H1 (cell line): Measurements from ENCODE around the gene HOXA6. TPM values are rescaled to one million over a fixed set of nuclear protein-coding genes. Genes with fewer than 3 reads are reported as not detected.

Experiments used
- CTCF ChIA-PET: fragments of 300-600 bp; sonication (Branson Sonifier 250); formaldehyde crosslinking; loops from one replicate; lab custom pipeline; 2021; ENCODE audit not compliant: partially characterized antibody; lab: Charles Lee
- POLR2A ChIA-PET: fragments of 300-600 bp; sonication (Branson Sonifier 250); formaldehyde crosslinking; loops from one replicate; lab custom pipeline; 2021; ENCODE audit warnings: inconsistent platforms; ENCODE audit not compliant: partially characterized antibody; lab: Charles Lee
- DNase-seq, 2 experiments: peaks; one replicate each; pipeline versions ENCODE4 v3.0.0 to v3.0.0-alpha.2; 2010 to 2022; ENCODE audit warnings: low spot score in 2 of 2, low read depth in 1 of 2, mixed read lengths in 1 of 2
- FAIRE-seq: peaks from 2 replicates; lab custom pipeline; 2011; peaks lifted over from hg19 to GRCh38; lab: Jason Lieb, UNC
- H2AFZ ChIP-seq: 2 replicates; pipeline ENCODE4 v1.8.1; 2012; ENCODE audit warnings: low read length, inconsistent platforms
- H2AK5ac ChIP-seq: 2 replicates; pipeline ENCODE4 v1.6.1; 2013; ENCODE audit warnings: low read depth, low read length
- H2BK120ac ChIP-seq: replicated peaks from 2 replicates; pipeline ENCODE3; 2013; ENCODE audit warnings: low read depth, low read length, inconsistent platforms
- H2BK12ac ChIP-seq: 2 replicates; pipeline ENCODE4 v1.6.1; 2013; ENCODE audit warnings: low read depth, low read length
- H2BK15ac ChIP-seq: 2 replicates; pipeline ENCODE4 v1.6.1; 2013; ENCODE audit warnings: low read length
- H2BK20ac ChIP-seq: 2 replicates; pipeline ENCODE4 v1.6.1; 2013; ENCODE audit warnings: low read length
- H2BK5ac ChIP-seq: 2 replicates; pipeline ENCODE4 v1.6.1; 2013; ENCODE audit warnings: low read depth, low read length
- H3K14ac ChIP-seq: 2 replicates; pipeline ENCODE4 v1.6.1; 2013; ENCODE audit warnings: inconsistent platforms; ENCODE audit not compliant: insufficient read length
- H3K18ac ChIP-seq: 2 replicates; pipeline ENCODE4 v1.6.1; 2013; ENCODE audit warnings: low read length; ENCODE audit errors: extremely low read depth
- H3K23ac ChIP-seq: 2 replicates; pipeline ENCODE4 v1.6.1; 2013; ENCODE audit warnings: inconsistent platforms; ENCODE audit not compliant: insufficient read length
- H3K23me2 ChIP-seq: 2 replicates; pipeline ENCODE4 v1.6.1; 2013; ENCODE audit warnings: low read depth, low read length
- H3K27ac ChIP-seq: 2 replicates; pipeline ENCODE4 v1.6.1; 2011; ENCODE audit warnings: low read depth, low read length, inconsistent platforms
- H3K27me3 ChIP-seq, 4 experiments: replicated peaks in 1 of 4; 1 replicate in 1 of 4; 2 replicates in 3 of 4; pipeline versions ENCODE4 v1.6.1 to v1.8.1; 2011 to 2013; ENCODE audit warnings: low read length in 3 of 4, mild to moderate bottlenecking in 3 of 4, inconsistent platforms in 2 of 4, mixed read lengths in 2 of 4, moderate library complexity in 1 of 4; ENCODE audit not compliant: control insufficient read depth in 3 of 4, insufficient read depth in 3 of 4; ENCODE audit errors: extremely low read depth in 1 of 4
- H3K36me3 ChIP-seq, 4 experiments: 2 replicates each; pipeline versions ENCODE4 v1.6.1 to v1.8.1; 2011 to 2013; ENCODE audit warnings: mild to moderate bottlenecking in 4 of 4, low read length in 3 of 4, moderate library complexity in 2 of 4, control low read depth in 1 of 4, inconsistent platforms in 1 of 4; ENCODE audit not compliant: insufficient read depth in 4 of 4, control insufficient read depth in 2 of 4
- H3K4ac ChIP-seq: replicated peaks from 2 replicates; pipeline ENCODE3; 2013; ENCODE audit warnings: low read length, low read depth, mixed read lengths, inconsistent platforms; ENCODE audit not compliant: insufficient read length
- H3K4me1 ChIP-seq, 4 experiments: replicated peaks in 1 of 4; 1 replicate in 1 of 4; 2 replicates in 3 of 4; pipeline versions ENCODE4 v1.6.1 to v1.8.1; 2011 to 2013; ENCODE audit warnings: low read length in 3 of 4, inconsistent platforms in 2 of 4, mixed read lengths in 1 of 4; ENCODE audit not compliant: insufficient read depth in 4 of 4, control insufficient read depth in 3 of 4
- H3K4me2 ChIP-seq, 2 experiments: 2 replicates each; pipeline versions ENCODE4 v1.6.1 to v1.8.1; 2011 to 2013; ENCODE audit warnings: low read depth in 2 of 2, low read length in 2 of 2, control low read depth in 1 of 2, inconsistent platforms in 1 of 2, mild to moderate bottlenecking in 1 of 2; ENCODE audit not compliant: insufficient read depth in 1 of 2
- H3K4me3 ChIP-seq, 4 experiments: fragments of 200-600, 300-600 bp in 1 of 4; sonication (generic), shearing (Covaris generic), sonication (Bioruptor Twin) in 1 of 4; 2 replicates each; pipeline versions ENCODE4 v1.5.1 to v1.8.1; 2011 to 2016; ENCODE audit warnings: low read length in 4 of 4, low read depth in 3 of 4, control low read depth in 2 of 4, inconsistent platforms in 2 of 4, mild to moderate bottlenecking in 2 of 4, mixed read lengths in 1 of 4, moderate library complexity in 1 of 4; ENCODE audit not compliant: insufficient read depth in 2 of 4; ENCODE audit errors: extremely low read depth in 1 of 4
- H3K56ac ChIP-seq: replicated peaks from 2 replicates; pipeline ENCODE3; 2013; ENCODE audit warnings: low read depth, mild to moderate bottlenecking, mixed read lengths, low read length, inconsistent platforms; ENCODE audit not compliant: insufficient read length
- H3K79me1 ChIP-seq: 2 replicates; pipeline ENCODE4 v1.6.1; 2013; ENCODE audit warnings: low read depth, low read length, control low read depth
- H3K79me2 ChIP-seq, 2 experiments: 2 replicates each; pipeline versions ENCODE4 v1.6.1 to v1.8.1; 2012 to 2013; ENCODE audit warnings: low read length in 2 of 2, mild to moderate bottlenecking in 2 of 2, inconsistent platforms in 1 of 2; ENCODE audit not compliant: insufficient read depth in 2 of 2, control insufficient read depth in 1 of 2
- H3K9ac ChIP-seq, 4 experiments: replicated peaks in 1 of 4; 1 replicate in 1 of 4; 2 replicates in 3 of 4; pipeline versions ENCODE4 v1.6.1 to v1.8.1; 2011 to 2013; ENCODE audit warnings: low read depth in 3 of 4, low read length in 3 of 4, control low read depth in 2 of 4, mild to moderate bottlenecking in 2 of 4, moderate library complexity in 2 of 4, inconsistent platforms in 1 of 4; ENCODE audit errors: extremely low read depth in 1 of 4
- H3K9me3 ChIP-seq, 2 experiments: 2 replicates each; pipeline versions ENCODE4 v1.6.1 to v1.8.1; 2012 to 2013; ENCODE audit warnings: mild to moderate bottlenecking in 2 of 2, moderate library complexity in 2 of 2, control low read depth in 1 of 2, inconsistent platforms in 1 of 2, low read depth in 1 of 2, low read length in 1 of 2, mixed read lengths in 1 of 2; ENCODE audit not compliant: insufficient read depth in 2 of 2
- H4K20me1 ChIP-seq, 2 experiments: replicated peaks in 1 of 2; 2 replicates each; pipeline versions ENCODE3 to v1.8.1; 2011 to 2013; ENCODE audit warnings: inconsistent platforms in 2 of 2, low read length in 2 of 2, mild to moderate bottlenecking in 1 of 2; ENCODE audit not compliant: insufficient read depth in 2 of 2, control insufficient read depth in 1 of 2
- H4K5ac ChIP-seq: 2 replicates; pipeline ENCODE4 v1.6.1; 2013; ENCODE audit warnings: low read length, low read depth, mixed read lengths, inconsistent platforms; ENCODE audit not compliant: insufficient read length
- H4K8ac ChIP-seq: 2 replicates; pipeline ENCODE4 v1.8.0; 2013; ENCODE audit warnings: mild to moderate bottlenecking, moderate library complexity, low read length, inconsistent platforms; ENCODE audit not compliant: insufficient read depth; ENCODE audit errors: extremely low read depth
- H4K91ac ChIP-seq: replicated peaks from 2 replicates; pipeline ENCODE3; 2013; ENCODE audit warnings: low read length, mixed read lengths, inconsistent platforms; ENCODE audit not compliant: insufficient read length
- CBX8 ChIP-seq: fragments of 300-800, 300-1000 bp; sonication (generic); IDR thresholded peaks from 2 replicates; pipeline ENCODE4 v1.7.1; 2016; ENCODE audit warnings: low read depth, low read length, borderline replicate concordance
- CTBP2 ChIP-seq: IDR thresholded peaks from 2 replicates; pipeline ENCODE4 v1.7.0; 2011; ENCODE audit warnings: borderline replicate concordance, mild to moderate bottlenecking, moderate library complexity, mixed read lengths, low read length; ENCODE audit not compliant: insufficient read depth, insufficient read length
- EZH2 ChIP-seq: fragments of 200-600 bp; sonication (generic); IDR thresholded peaks from 2 replicates; pipeline ENCODE4 v1.7.1; 2012; ENCODE audit warnings: low read depth, mild to moderate bottlenecking, moderate library complexity, low read length, inconsistent platforms; ENCODE audit not compliant: severe bottlenecking
- KDM5A ChIP-seq: fragments of 200-600 bp; IDR thresholded peaks from 2 replicates; pipeline ENCODE4 v1.7.1; 2012; ENCODE audit warnings: mild to moderate bottlenecking, low read length, inconsistent platforms, mixed read lengths
- POLR2AphosphoS5 ChIP-seq: IDR thresholded peaks from 2 replicates; pipeline ENCODE4 v1.6.1; 2011; ENCODE audit warnings: low read depth, low read length
- SUZ12 ChIP-seq: fragments of 200-600 bp; sonication (generic); IDR thresholded peaks from 2 replicates; pipeline ENCODE4 v1.6.1; 2012; ENCODE audit warnings: mild to moderate bottlenecking, inconsistent platforms, low read length, moderate library complexity, mixed read lengths
- WGBS, 2 experiments: shearing (Covaris generic) in 1 of 2; methylation state at CpG; one replicate each; pipeline versions ENCODE4 v1.1.6 to v1.1.7; 2013 to 2015; ENCODE audit warnings: low lambda C conversion rate in 2 of 2, mixed read lengths in 2 of 2, inconsistent platforms in 1 of 2, low coverage in 1 of 2, missing lambda C conversion rate in 1 of 2; ENCODE audit not compliant: insufficient replicate concordance in 2 of 2, insufficient coverage in 1 of 2, insufficient read length in 1 of 2; ENCODE audit errors: extremely low coverage in 1 of 2, missing lambda C conversion rate in 1 of 2; 5-methylcytosine and 5-hydroxymethylcytosine counted together
- polyA plus RNA-seq, 7 experiments: library from polyadenylated mRNA; depleted of rRNA in 3 of 7; stranded (reverse) in 5 of 7; unstranded in 2 of 7; fragments of >200 nt in 5 of 7; fragments of 200-250 nt in 2 of 7; gene quantifications; 1 replicate in 5 of 7; 2 replicates in 1 of 7; 4 replicates in 1 of 7; pipeline versions ENCODE4 v1.2.1 to v1.2.3, GENCODE V29; 2011 to 2013; ENCODE audit warnings: missing spikeins in 2 of 7, mixed read lengths in 2 of 7
- total RNA-seq: library from RNA; stranded (reverse); fragmentation: NEBNext Ultra II Directional; extraction: Animal tissue kit (Norgen Biotek cat#: 25700); gene quantifications from 2 replicates; pipeline ENCODE4 v1.2.1, GENCODE V29; 2021

The HOXA6 gene
- total and polyA plus RNA-seq, 2 of the 8 experiments (the other 6 are each of a cell fraction or from before 2014, with no cell fraction given) = not detected

DNA sequence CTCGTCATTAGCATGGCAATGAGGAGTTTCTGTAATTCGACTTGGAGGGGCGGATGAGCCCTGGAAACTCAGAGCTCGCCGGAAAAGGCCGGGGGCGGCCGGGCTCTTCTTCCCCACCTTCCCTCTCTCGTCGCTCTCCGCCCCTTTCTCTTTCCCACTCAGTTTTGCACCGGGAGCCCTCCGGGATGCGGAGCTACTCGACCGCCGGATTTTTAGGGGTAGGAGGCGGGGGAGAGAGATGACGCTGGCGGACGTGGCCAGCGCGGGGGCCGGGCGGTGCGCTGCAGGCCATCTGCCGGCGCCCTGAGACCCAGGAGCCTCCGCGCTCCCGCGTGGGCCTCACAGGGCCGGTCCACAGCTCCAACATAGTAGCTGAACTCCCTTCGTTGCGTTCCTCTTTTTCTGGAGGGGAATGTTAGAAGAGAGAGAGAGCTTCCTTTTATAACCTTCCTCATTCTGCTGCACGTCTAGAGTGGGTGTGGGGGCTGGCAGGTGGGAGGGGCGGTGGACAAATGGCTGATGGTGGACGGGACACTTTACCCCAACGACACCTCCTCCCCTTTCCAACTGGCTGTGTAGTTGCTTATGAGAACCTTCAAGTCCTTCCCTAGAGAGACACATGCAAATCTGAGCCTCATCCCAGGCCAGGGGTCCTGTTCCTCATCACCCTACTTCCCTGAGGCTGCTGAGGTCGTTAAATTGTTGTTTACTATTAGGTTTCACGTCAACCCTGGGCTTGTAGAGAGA lies 50.6 kb downstream of the HOXA6 start:
- H2BK120ac ChIP-seq = no peak overlapping the region
- ChIA-PET CTCF (interaction anchor here (0.7 to 12.1 kb wide), 12 partner anchors 8 to 240 kb away, joined by 3 to 123 read pairs (median 4); partner anchors contain the start of genes HOXA5 and HOXA6), POLR2A (interaction anchor here (0.8 to 1.3 kb wide), 4 partner anchors 9 to 14 kb away, joined by 3 to 6 read pairs (median 3); no protein-coding TSS in a partner anchor)
- peaks cover 0 to 25% (median 16%) of the 10 kb centered on the region in 4 experiments; a peak in 6 of 7 replicates for H3K4me1 ChIP-seq
- no peak overlapping the region for H2AFZ ChIP-seq
- FAIRE-seq = no peak
- H2AK5ac ChIP-seq = no peak overlapping the region
- no peak overlapping the region for H2BK20ac ChIP-seq
- no peaks in the 10 kb centered on the region for H3K79me2 ChIP-seq
- peaks cover 92 to 100% (median 98%) of the 10 kb centered on the region in 4 experiments for H3K27me3 ChIP-seq
- H3K4me2 ChIP-seq = peak overlapping the region; percentile 70 to 78
- 4% methylated on average over 33 of the region's 41 CpGs; no CpG with 5 or more reads in 1 of the 2 experiments for WGBS, 2 experiments
- no peak for DNase-seq
- H3K9me3 ChIP-seq = no peaks in the 10 kb centered on the region
- H3K79me1 ChIP-seq = no peaks in the 10 kb centered on the region
- peaks cover 22 to 37% of the 10 kb centered on the region in 2 experiments for H4K20me1 ChIP-seq
- no peak overlapping the region for H3K14ac ChIP-seq
- H3K18ac ChIP-seq = no peak overlapping the region
- no peak overlapping the region for H3K56ac ChIP-seq
- peaks cover 6% of the 10 kb centered on the region; the same call in 1 of the 2 replicates for H3K23me2 ChIP-seq
- H3K27ac ChIP-seq = no peak overlapping the region
- no peak overlapping the region for H4K5ac ChIP-seq
- H2BK5ac ChIP-seq = no peak overlapping the region
- H2BK15ac ChIP-seq = no peak overlapping the region
- H2BK12ac ChIP-seq = peak overlapping the region; percentile 5; the same call in 1 of the 2 replicates
- peak overlapping the region; percentile 22 to 63 (median 30); a peak in 6 of 8 replicates for H3K4me3 ChIP-seq
- TF ChIP-seq SUZ12 (peak; percentile 87), CTBP2 (no peak), POLR2AphosphoS5 (no peak), EZH2 (peak; percentile 80), CBX8 (peak; percentile 91; the same call in 1 of the 2 replicates), KDM5A (no peak)
- no peak overlapping the region for H4K91ac ChIP-seq
- H3K23ac ChIP-seq = no peak overlapping the region
- H3K4ac ChIP-seq = no peak overlapping the region
- H3K9ac ChIP-seq = no peak overlapping the region
- H3K36me3 ChIP-seq = peaks cover 0 to 2% (median 0%) of the 10 kb centered on the region in 4 experiments; a peak in 1 of 8 replicates
- H4K8ac ChIP-seq = no peak overlapping the region; the same call in 1 of the 2 replicates
